Omental fat pad (tissue), 4 donors: ENCODE data around the gene MYLK2. TPM values are rescaled to one million over a fixed set of nuclear protein-coding genes. Genes with fewer than 3 reads are reported as not detected.
A peak's percentile ranks its signal among the peaks of the same experiment; 100 is the strongest.

Experiments used
- ATAC-seq: fragments of 150-250 bp; one replicate; pipeline ENCODE4 v1.9.1; 2016; ENCODE audit warnings: mild to moderate bottlenecking, moderate library complexity; ENCODE audit not compliant: low FRiP score
- DNase-seq: peaks from one replicate; pipeline ENCODE4 v3.0.0-alpha.2; 2019; ENCODE audit warnings: low spot score
- total RNA-seq, 4 donors: library from RNA; depleted of rRNA; stranded (reverse); fragments of >200 nt; gene quantifications; one replicate each; pipeline ENCODE4 v1.1.0, GENCODE V29; 2016
- TF ChIP-seq, protein P1 (sequence below), 3 donors: fragments of 450-650 bp; IDR thresholded peaks; one replicate each; pipeline ENCODE4 v1.5.1; 2016 to 2017; ENCODE audit warnings: antibody characterized with exemption in 3 of 3, mild to moderate bottlenecking in 3 of 3, moderate library complexity in 2 of 3

Gene MYLK2
- total RNA-seq, 4 donors from 2014 or later: 0.12 TPM; not detected in 3

DNA sequence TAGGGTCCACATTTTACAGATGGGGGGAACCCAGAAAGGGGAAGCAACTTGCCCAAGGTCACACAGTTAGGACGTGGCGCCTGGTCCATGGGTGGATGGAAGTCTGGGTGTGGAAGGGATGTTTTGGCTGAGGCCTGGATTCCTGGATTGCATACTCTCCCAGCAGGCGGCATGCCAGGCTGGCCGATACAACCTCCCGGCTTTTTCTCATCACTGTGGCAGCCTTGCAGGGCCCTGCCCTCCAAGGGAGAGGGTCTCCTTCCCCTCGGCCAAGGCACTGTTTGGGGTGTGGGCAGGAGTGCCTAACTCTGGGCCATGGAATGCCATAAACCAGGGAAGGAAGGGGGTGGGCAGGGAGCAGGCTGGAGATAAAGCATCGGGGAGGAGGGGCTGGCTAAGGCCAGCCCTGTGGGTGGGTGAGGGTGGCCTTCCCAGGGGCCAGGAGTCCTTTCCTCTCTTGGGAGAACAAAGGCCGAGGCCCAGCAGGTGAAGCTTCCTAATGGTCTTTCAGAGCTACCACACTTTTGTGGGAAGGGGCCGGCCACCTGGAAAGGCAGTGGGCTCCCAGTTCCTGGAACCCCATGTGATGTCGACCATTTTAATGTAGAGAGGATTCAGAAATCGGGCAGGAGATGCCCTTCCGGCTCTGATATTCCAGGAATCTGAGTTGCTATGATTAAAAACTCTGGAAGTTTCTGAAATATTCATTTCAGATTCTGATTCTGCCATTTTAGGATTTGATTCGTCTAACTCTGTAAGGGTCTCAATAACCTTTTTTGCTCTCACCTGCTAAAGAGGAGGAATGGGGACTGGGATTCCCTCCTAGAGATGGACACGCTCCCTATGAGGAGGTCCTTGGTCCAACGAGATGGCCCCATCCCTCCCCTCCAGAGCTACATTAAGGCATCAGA lies 22.0 kb downstream of the MYLK2 start:
- ATAC-seq (no peak), DNase-seq (no peak)
- TF ChIP-seq, protein P1, sequence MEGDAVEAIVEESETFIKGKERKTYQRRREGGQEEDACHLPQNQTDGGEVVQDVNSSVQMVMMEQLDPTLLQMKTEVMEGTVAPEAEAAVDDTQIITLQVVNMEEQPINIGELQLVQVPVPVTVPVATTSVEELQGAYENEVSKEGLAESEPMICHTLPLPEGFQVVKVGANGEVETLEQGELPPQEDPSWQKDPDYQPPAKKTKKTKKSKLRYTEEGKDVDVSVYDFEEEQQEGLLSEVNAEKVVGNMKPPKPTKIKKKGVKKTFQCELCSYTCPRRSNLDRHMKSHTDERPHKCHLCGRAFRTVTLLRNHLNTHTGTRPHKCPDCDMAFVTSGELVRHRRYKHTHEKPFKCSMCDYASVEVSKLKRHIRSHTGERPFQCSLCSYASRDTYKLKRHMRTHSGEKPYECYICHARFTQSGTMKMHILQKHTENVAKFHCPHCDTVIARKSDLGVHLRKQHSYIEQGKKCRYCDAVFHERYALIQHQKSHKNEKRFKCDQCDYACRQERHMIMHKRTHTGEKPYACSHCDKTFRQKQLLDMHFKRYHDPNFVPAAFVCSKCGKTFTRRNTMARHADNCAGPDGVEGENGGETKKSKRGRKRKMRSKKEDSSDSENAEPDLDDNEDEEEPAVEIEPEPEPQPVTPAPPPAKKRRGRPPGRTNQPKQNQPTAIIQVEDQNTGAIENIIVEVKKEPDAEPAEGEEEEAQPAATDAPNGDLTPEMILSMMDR (IDR thresholded peaks at IDR 0.05): no peak

DNA sequence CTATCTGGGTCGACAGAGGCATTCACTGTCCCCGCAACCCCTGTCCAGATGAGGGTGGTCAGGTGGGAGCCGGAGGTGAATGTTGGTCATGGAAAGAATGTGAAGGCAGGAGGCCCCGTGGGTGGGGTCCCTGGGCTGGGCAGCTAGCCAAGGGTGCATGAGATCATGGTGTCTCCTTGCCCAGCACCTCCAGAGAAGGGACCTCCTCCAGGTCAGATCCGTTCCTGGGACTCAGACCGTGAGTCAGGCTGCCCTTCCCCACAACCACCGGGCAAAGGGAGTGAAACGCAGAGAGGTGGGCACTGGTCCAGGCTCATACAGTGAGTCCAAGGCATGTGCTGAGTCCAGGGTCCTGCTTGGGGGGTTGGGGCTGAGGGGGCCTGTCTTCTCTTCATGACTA lies 22.8 kb downstream of the MYLK2 start:
- ATAC-seq: peak; percentile 74
- TF ChIP-seq, protein P1 (IDR thresholded peaks at IDR 0.05): no peak
- DNase-seq: no peak

DNA sequence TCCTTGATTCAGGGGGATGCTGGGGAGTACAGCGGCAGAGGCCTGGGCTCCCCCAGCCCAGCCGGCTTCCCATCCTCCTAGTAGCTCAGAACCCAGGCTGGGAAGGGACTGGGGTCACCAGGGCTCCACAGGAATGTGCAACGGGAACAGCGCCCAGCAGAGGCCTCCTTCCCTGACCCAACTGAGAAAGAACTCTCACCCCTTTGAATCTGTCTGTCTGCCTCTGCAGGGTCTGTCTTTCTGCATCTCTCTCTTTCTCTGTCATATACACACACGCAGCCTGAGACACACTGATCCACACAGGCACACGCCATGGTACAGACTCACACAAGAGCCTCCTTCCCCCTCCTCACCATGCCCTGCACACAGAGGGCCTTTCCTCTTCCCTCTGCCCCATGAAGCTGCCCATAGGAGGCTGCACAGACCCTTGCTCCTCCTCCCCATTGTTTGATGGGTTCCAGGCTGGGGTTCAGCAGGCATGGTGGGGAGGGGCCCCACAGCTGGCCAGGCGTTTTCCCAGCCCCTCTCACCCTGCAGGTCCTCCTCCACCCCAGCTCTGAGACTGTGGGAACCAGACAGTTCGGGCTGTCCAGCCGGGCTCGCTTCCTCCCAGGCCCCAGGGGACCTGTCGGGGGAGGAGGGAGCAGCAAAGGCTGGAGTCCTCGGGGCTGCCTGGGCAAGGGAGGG lies 23.5 kb downstream of the MYLK2 start:
- TF ChIP-seq, protein P1 (IDR thresholded peaks at IDR 0.05): no peak
- no peak for DNase-seq
- ATAC-seq: peak; percentile 13

DNA sequence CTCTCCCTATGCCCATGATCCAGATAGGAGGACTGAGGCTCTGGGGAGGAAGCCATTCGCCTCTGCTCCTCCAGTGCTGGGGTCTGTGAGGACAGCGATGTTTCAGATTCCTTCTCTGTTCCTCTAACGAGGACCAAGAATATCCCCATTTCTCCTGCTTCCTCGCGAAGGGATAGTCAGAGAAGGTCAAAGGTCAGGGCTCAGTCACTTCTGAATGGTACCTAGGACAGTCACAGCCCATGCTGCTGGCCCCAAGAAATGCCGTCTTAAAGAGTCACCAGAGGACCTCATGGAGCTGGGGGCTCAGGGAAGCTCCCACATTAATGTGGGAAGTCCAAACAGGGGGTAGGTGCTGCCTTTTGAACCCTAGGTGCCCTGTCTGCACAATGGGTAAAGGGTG lies 24.1 kb downstream of the MYLK2 start:
- DNase-seq (no peak), ATAC-seq (no peak)

DNA sequence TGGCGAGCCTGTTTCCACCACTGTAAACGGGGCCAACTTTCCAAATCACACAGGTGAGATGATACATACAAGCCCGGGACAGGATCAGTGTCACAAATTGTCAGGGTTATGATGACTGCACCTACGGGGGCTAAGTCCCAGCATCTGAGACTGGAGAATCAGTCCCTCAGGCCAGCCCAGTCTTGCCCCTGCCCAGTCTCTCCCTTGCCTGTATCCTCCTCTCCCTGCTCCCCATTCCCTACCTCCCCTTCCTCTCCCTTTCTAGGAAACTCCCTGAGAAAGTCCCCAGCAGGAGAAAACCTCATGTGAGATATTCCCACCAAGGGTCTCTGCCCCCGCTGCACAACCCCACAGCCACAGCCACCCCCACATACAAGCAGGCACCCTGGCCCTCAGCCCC lies 24.7 kb downstream of the MYLK2 start:
- TF ChIP-seq, protein P1 (IDR thresholded peaks at IDR 0.05): no peak
- DNase-seq (no peak), ATAC-seq (no peak)

More for the DNA sequence above, 24.1 kb downstream of the MYLK2 start:
- TF ChIP-seq, protein P1 (IDR thresholded peaks at IDR 0.05): no peak

DNA sequence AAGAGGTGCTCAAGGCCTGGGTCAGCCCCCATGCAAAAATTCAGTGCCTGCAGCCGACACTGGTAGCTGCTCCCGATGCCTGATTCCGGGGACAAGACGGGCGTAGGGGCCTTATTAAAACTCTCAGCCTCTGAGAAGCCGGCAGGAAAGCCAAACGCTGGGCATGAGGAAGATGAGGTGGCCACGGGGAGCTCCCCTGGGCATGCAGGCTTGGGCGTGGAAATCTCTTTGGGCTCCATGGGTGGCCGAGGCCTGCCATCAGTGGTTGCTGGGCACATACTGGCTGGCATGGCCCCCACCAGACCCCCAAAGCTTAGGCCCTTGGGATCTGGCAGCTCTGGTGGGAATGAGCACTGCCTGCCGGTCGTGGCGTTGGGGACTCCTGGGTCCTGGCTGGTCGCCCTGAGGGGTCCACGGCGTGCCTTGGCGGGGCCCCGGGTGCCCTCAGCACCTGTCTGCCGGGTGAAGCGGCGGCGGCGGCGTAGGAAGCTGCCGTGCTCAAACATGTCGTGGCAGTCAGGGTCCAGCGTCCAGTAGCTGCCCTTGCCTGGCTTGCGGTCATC lies 25.7 kb downstream of the MYLK2 start:
- TF ChIP-seq, protein P1 (IDR thresholded peaks at IDR 0.05): no peak
- ATAC-seq (no peak), DNase-seq (no peak)
